IPS-18c (cell line): ENCODE results near the gene SERPINB4.

Experiments used
- H3K4me3 ChIP-seq: 2 replicates; pipeline ENCODE4 v1.7.0; 2013; ENCODE audit warnings: low read depth, mild to moderate bottlenecking, low read length, moderate library complexity; ENCODE audit not compliant: insufficient read depth
- H3K9me3 ChIP-seq: one replicate; pipeline ENCODE4 v1.6.1; 2013; ENCODE audit warnings: mild to moderate bottlenecking, low read length, moderate library complexity; ENCODE audit not compliant: control insufficient read depth, insufficient read depth

Gene SERPINB4

GRCh38 chr18:63590966-63591695, 52.9 kb downstream of the SERPINB4 start:
- H3K4me3 ChIP-seq = no peak overlapping the region
- no peaks in the 10 kb centered on the region for H3K9me3 ChIP-seq

GRCh38 chr18:63590373-63590772, 53.7 kb downstream of the SERPINB4 start:
- H3K9me3 ChIP-seq = no peaks in the 10 kb centered on the region

GRCh38 chr18:63588909-63589308, 55.1 kb downstream of the SERPINB4 start:
- no peaks in the 10 kb centered on the region for H3K9me3 ChIP-seq
- no peak overlapping the region for H3K4me3 ChIP-seq

More at GRCh38 chr18:63590373-63590772, 53.7 kb downstream of the SERPINB4 start:
- no peak overlapping the region for H3K4me3 ChIP-seq
